ENCODE measurements around the gene PROSER2.

The PROSER2 gene

GRCh38 chr10:11789956-11790355, 33.2 kb upstream of the PROSER2 start:
- TF ChIP-seq EGR1 (IDR thresholded peaks at IDR 0.05) = no peak
- no peak for TF ChIP-seq CEBPB (IDR thresholded peaks at IDR 0.05)
- TF ChIP-seq RAD21 (IDR thresholded peaks at IDR 0.05; ENCODE audit: low read depth) = no peak
- TF ChIP-seq NFIC (IDR thresholded peaks at IDR 0.05) = no peak
- TF ChIP-seq ZBTB7A (IDR thresholded peaks at IDR 0.05; ENCODE audit: low read depth) = no peak
- no peak for TF ChIP-seq MAX (IDR thresholded peaks at IDR 0.05)
- TF ChIP-seq CREB1 (IDR thresholded peaks at IDR 0.05; ENCODE audit: low read depth) = no peak

GRCh38 chr10:11793762-11794479, 29.2 kb upstream of the PROSER2 start:
- TF ChIP-seq YY1 (IDR thresholded peaks at IDR 0.05; ENCODE audit: low read depth) = no peak
- no peak for TF ChIP-seq TEAD4 (IDR thresholded peaks at IDR 0.05)
- no peak for TF ChIP-seq TCF12 (IDR thresholded peaks at IDR 0.05; ENCODE audit: low read depth)
- no peak for TF ChIP-seq CREB1 (IDR thresholded peaks at IDR 0.05; ENCODE audit: low read depth)
- TF ChIP-seq REST (IDR thresholded peaks at IDR 0.05; ENCODE audit: low read depth) = no peak
- TF ChIP-seq MAX (IDR thresholded peaks at IDR 0.05) = no peak
- TF ChIP-seq NFIC (IDR thresholded peaks at IDR 0.05) = no peak
- no peak for TF ChIP-seq CEBPB (IDR thresholded peaks at IDR 0.05)
- TF ChIP-seq EGR1 (IDR thresholded peaks at IDR 0.05) = no peak
- no peak for TF ChIP-seq ZBTB7A (IDR thresholded peaks at IDR 0.05; ENCODE audit: low read depth)
- no peak for TF ChIP-seq RAD21 (IDR thresholded peaks at IDR 0.05; ENCODE audit: low read depth)
- no peak for TF ChIP-seq USF1 (IDR thresholded peaks at IDR 0.05)
- no peak for TF ChIP-seq TAF1 (IDR thresholded peaks at IDR 0.05; ENCODE audit: low read depth)
- TF ChIP-seq FOXM1 (IDR thresholded peaks at IDR 0.05; ENCODE audit: borderline replicate concordance, low read depth) = no peak
- TF ChIP-seq EP300 (IDR thresholded peaks at IDR 0.05; ENCODE audit: borderline replicate concordance) = no peak

GRCh38 chr10:11794566-11794965, 28.6 kb upstream of the PROSER2 start:
- TF ChIP-seq YY1 (IDR thresholded peaks at IDR 0.05; ENCODE audit: low read depth) = no peak
- TF ChIP-seq NFIC (IDR thresholded peaks at IDR 0.05) = no peak
- no peak for TF ChIP-seq CREB1 (IDR thresholded peaks at IDR 0.05; ENCODE audit: low read depth)
- no peak for TF ChIP-seq EGR1 (IDR thresholded peaks at IDR 0.05)
- TF ChIP-seq TEAD4 (IDR thresholded peaks at IDR 0.05) = no peak

GRCh38 chr10:11795101-11795920, 27.8 kb upstream of the PROSER2 start:
- TF ChIP-seq CEBPB (IDR thresholded peaks at IDR 0.05) = no peak
- no peak for TF ChIP-seq FOXM1 (IDR thresholded peaks at IDR 0.05; ENCODE audit: borderline replicate concordance, low read depth)
- TF ChIP-seq TCF12 (IDR thresholded peaks at IDR 0.05; ENCODE audit: low read depth) = no peak
- TF ChIP-seq ZBTB7A (IDR thresholded peaks at IDR 0.05; ENCODE audit: low read depth) = no peak
- TF ChIP-seq EP300 (IDR thresholded peaks at IDR 0.05; ENCODE audit: borderline replicate concordance) = no peak
- no peak for TF ChIP-seq YY1 (IDR thresholded peaks at IDR 0.05; ENCODE audit: low read depth)
- TF ChIP-seq REST (IDR thresholded peaks at IDR 0.05; ENCODE audit: low read depth) = no peak
- no peak for TF ChIP-seq EGR1 (IDR thresholded peaks at IDR 0.05)
- TF ChIP-seq TEAD4 (IDR thresholded peaks at IDR 0.05) = no peak
- TF ChIP-seq CREB1 (IDR thresholded peaks at IDR 0.05; ENCODE audit: low read depth) = no peak
- TF ChIP-seq NFIC (IDR thresholded peaks at IDR 0.05) = no peak
- TF ChIP-seq TAF1 (IDR thresholded peaks at IDR 0.05; ENCODE audit: low read depth) = no peak
- TF ChIP-seq RAD21 (IDR thresholded peaks at IDR 0.05; ENCODE audit: low read depth) = no peak
- no peak for TF ChIP-seq USF1 (IDR thresholded peaks at IDR 0.05)
- no peak for TF ChIP-seq MAX (IDR thresholded peaks at IDR 0.05)

GRCh38 chr10:11796474-11796873, 26.7 kb upstream of the PROSER2 start:
- no peak for TF ChIP-seq USF1 (IDR thresholded peaks at IDR 0.05)
- no peak for TF ChIP-seq TEAD4 (IDR thresholded peaks at IDR 0.05)
- no peak for TF ChIP-seq TAF1 (IDR thresholded peaks at IDR 0.05; ENCODE audit: low read depth)
- no peak for TF ChIP-seq CEBPB (IDR thresholded peaks at IDR 0.05)
- no peak for TF ChIP-seq RAD21 (IDR thresholded peaks at IDR 0.05; ENCODE audit: low read depth)
- no peak for TF ChIP-seq ZBTB7A (IDR thresholded peaks at IDR 0.05; ENCODE audit: low read depth)
- no peak for TF ChIP-seq NFIC (IDR thresholded peaks at IDR 0.05)
